ENCODE results near the gene KRT81. TPM values are rescaled to one million over a fixed set of nuclear protein-coding genes. Genes with fewer than 3 reads are reported as not detected.
"Not testable (repeated sequence)": the region's sequence is repeated elsewhere in the genome, so short reads cannot be mapped to it uniquely, and the experiment has no call there.

The KRT81 gene
- total RNA-seq, 2 experiments from 2014 or later = not detected

DNA sequence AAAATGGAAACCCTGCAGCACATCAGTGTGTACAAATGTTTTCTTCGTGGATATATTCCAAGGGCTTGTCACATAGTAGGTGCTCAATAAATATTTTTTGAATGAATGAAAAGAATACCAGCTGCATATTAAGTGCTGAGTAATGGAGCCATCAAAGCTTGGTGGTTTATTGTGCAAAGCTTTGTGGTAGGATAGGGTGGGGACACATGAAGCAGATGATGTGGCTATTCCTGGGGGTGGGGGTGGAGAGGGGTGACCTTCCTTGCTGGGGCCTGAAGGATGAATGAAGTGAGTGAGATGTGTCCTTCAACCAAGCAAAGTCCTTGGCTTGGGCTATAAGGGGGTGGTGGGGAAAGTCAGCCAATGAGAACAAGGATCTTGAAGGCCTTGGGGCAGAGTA is 4.3 kb upstream of the KRT81 start:
- no peak for ATAC-seq (ENCODE audit: poor library complexity)

GRCh38 chr12:52294803-52295202 is 3.5 kb upstream of the KRT81 start:
- Histone ChIP-seq H3K4me1 (ENCODE audit: insufficient read depth, low read length) (no peaks in the 10 kb centered on the region), H3K4me3 (ENCODE audit: low read length) (no peak overlapping the region), H3K27me3 (ENCODE audit: control insufficient read depth in 1 of 2, insufficient read depth in 2 of 2, low read length in 2 of 2) (peaks cover 0 to 14% of the 10 kb centered on the region in 2 experiments), H3K36me3 (ENCODE audit: insufficient read depth, low read length) (no peaks in the 10 kb centered on the region), H3K9me3 (ENCODE audit: control insufficient read depth in 1 of 2, insufficient read depth in 1 of 2, low read length in 2 of 2) (no peaks in the 10 kb centered on the region), H3K27ac (ENCODE audit: low read depth in 1 of 2, low read length in 2 of 2) (no peak overlapping the region)
- H3K27ac Mint-ChIP-seq = no peak overlapping the region
- ChIA-PET POLR2A (no interaction called here), CTCF (interaction anchor here (3.2 kb wide), 1 partner anchor 16 kb away, joined by 10 read pairs; no protein-coding TSS in a partner anchor)
- peaks cover 25% of the 10 kb centered on the region for H3K27me3 Mint-ChIP-seq
- intact Hi-C loops (cut with DNase I, micrococcal nuclease) = no loop called here
- no peak for TF ChIP-seq CTCF (IDR thresholded peaks at IDR 0.05)
- DNase-seq = no peak
- no peaks in the 10 kb centered on the region for H3K36me3 Mint-ChIP-seq (ENCODE audit: low read depth)
- H3K9me3 Mint-ChIP-seq = no peaks in the 10 kb centered on the region
- no peak overlapping the region for H3K4me3 Mint-ChIP-seq
- H3K4me1 Mint-ChIP-seq (ENCODE audit: low read depth) = no peaks in the 10 kb centered on the region
- no peak for ATAC-seq (ENCODE audit: poor library complexity)

More for the DNA sequence above, 4.3 kb upstream of the KRT81 start:
- Mint-ChIP-seq H3K27ac (no peak overlapping the region), H3K27me3 (peaks cover 25% of the 10 kb centered on the region), H3K36me3 (ENCODE audit: low read depth) (no peaks in the 10 kb centered on the region), H3K4me1 (ENCODE audit: low read depth) (no peaks in the 10 kb centered on the region), H3K4me3 (no peak overlapping the region), H3K9me3 (no peaks in the 10 kb centered on the region)
- intact Hi-C loops (cut with DNase I, micrococcal nuclease) = no loop called here
- DNase-seq = no peak
- Histone ChIP-seq H3K9me3 (ENCODE audit: control insufficient read depth in 1 of 2, insufficient read depth in 1 of 2, low read length in 2 of 2) (no peaks in the 10 kb centered on the region), H3K27me3 (ENCODE audit: control insufficient read depth in 1 of 2, insufficient read depth in 2 of 2, low read length in 2 of 2) (peaks cover 0 to 14% of the 10 kb centered on the region in 2 experiments), H3K4me1 (ENCODE audit: insufficient read depth, low read length) (no peaks in the 10 kb centered on the region), H3K36me3 (ENCODE audit: insufficient read depth, low read length) (no peaks in the 10 kb centered on the region), H3K27ac (ENCODE audit: low read depth in 1 of 2, low read length in 2 of 2) (no peak overlapping the region), H3K4me3 (ENCODE audit: low read length) (no peak overlapping the region)
- TF ChIP-seq CTCF (IDR thresholded peaks at IDR 0.05) = no peak
- ChIA-PET CTCF (no interaction called here), POLR2A (no interaction called here)

GRCh38 chr12:52293926-52294325 is 2.6 kb upstream of the KRT81 start:
- Mint-ChIP-seq H3K4me1 (ENCODE audit: low read depth) (no peaks in the 10 kb centered on the region), H3K4me3 (no peak overlapping the region), H3K36me3 (ENCODE audit: low read depth) (no peaks in the 10 kb centered on the region), H3K27me3 (peaks cover 25% of the 10 kb centered on the region), H3K9me3 (no peaks in the 10 kb centered on the region), H3K27ac (no peak overlapping the region)
- H3K27ac ChIP-seq (ENCODE audit: low read depth in 1 of 2, low read length in 2 of 2) = no peak overlapping the region
- peaks cover 0 to 14% of the 10 kb centered on the region in 2 experiments for H3K27me3 ChIP-seq (ENCODE audit: control insufficient read depth in 1 of 2, insufficient read depth in 2 of 2, low read length in 2 of 2)
- DNase-seq = no peak
- H3K9me3 ChIP-seq (ENCODE audit: control insufficient read depth in 1 of 2, insufficient read depth in 1 of 2, low read length in 2 of 2) = no peaks in the 10 kb centered on the region
- H3K4me1 ChIP-seq (ENCODE audit: insufficient read depth, low read length) = no peaks in the 10 kb centered on the region
- no peak for ATAC-seq (ENCODE audit: poor library complexity)
- ChIA-PET CTCF (interaction anchor here (3.2 kb wide), 1 partner anchor 15 kb away, joined by 10 read pairs; no protein-coding TSS in a partner anchor), POLR2A (no interaction called here)
- H3K4me3 ChIP-seq (ENCODE audit: low read length) = no peak overlapping the region
- no peak for TF ChIP-seq CTCF (IDR thresholded peaks at IDR 0.05)
- no peaks in the 10 kb centered on the region for H3K36me3 ChIP-seq (ENCODE audit: insufficient read depth, low read length)
- intact Hi-C loops (cut with DNase I, micrococcal nuclease) = no loop called here

DNA sequence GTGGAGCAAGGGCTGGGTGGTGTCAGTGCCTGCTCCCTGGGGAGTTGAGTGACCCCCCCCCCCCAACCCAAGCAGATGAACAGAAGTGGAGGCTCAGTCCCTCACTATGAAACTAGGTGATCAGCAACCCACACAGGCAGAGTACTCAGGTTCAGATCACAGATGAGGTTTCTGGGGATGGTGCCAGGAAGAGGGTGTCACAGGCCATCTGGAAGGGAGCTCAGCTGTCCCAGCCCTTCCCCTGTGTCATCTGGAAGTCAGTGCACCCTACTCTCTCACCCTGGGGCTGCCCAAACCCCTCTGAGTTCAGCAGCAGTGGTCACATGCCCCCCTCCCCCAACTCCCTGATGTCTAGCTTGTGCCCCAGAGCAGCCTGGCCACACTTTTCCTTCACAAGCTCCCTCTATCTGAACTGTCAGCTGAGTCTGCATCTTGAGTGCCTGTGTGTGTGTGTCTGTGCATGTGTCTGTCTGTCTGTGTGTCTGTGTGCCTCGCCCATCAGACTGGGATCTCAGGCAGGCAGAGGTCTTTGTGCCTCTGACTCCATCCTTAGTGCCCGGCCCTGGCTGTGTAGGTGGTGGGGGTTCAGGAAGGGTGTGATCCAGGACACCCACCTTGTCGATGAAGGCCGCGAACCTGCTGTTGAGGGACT is 725 bp downstream of the KRT81 start:
- H3K4me1 Mint-ChIP-seq (ENCODE audit: low read depth); H3K27me3 ChIP-seq (ENCODE audit: control insufficient read depth in 1 of 2, insufficient read depth in 2 of 2, low read length in 2 of 2); H3K9me3 Mint-ChIP-seq; H3K27ac Mint-ChIP-seq; H3K36me3 ChIP-seq (ENCODE audit: insufficient read depth, low read length); H3K9me3 ChIP-seq (ENCODE audit: control insufficient read depth in 1 of 2, insufficient read depth in 1 of 2, low read length in 2 of 2); H3K4me1 ChIP-seq (ENCODE audit: insufficient read depth, low read length); CTCF ChIA-PET; DNase-seq; H3K27ac ChIP-seq (ENCODE audit: low read depth in 1 of 2, low read length in 2 of 2); H3K4me3 Mint-ChIP-seq; H3K36me3 Mint-ChIP-seq (ENCODE audit: low read depth); intact Hi-C loops (cut with DNase I, micrococcal nuclease); H3K4me3 ChIP-seq (ENCODE audit: low read length); POLR2A ChIA-PET; ATAC-seq (ENCODE audit: poor library complexity): not testable (repeated sequence)
- peaks cover 20% of the 10 kb centered on the region for H3K27me3 Mint-ChIP-seq

DNA sequence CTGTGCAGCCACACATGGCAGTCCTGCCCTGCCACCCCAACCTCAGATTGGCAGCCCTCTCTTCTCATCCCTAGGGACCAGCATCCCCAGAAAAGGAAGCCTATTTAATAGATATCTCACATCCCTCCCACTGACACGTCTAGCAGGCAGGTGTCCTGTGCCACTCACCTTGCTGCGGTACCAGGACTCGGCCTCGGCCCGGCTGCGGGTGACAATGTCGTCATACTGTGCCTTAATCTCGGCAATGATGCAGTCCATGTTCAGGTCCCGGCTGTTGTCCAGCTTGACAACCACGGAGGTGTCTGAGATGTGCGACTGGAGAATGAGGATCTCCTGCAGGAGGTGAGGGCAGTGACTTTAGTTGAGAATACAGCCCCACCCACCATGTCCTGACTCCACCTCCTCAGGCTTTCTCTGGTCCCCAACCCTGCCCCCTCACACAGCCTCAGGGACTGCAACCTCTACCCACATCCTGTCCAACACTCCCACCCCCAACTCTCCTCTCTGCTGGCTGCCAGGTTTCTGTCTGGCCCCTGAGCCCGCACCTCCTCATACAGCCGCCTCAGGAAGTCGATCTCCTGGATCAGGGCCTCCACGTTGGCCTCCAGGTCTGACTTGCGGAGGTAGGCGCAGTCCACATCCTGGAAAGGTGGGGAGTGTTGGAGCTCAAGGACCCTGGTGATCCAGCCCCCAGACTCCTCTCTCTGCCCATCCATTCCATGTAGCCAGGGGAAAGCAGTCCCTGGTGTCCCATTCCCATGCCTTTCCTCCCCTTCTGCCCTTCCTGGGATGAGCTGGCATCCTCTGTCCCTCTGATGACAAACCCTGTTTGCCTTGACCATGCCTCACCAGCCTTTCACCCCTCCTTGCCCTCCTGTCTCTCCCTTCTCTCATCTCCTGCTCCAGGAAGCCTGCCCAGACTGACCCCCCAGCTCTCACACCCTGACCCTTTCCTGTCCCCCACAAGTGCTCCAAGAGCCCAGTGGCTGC is 3.2 kb downstream of the KRT81 start:
- H3K9me3 ChIP-seq (ENCODE audit: control insufficient read depth in 1 of 2, insufficient read depth in 1 of 2, low read length in 2 of 2); ATAC-seq (ENCODE audit: poor library complexity); H3K4me1 Mint-ChIP-seq (ENCODE audit: low read depth); H3K9me3 Mint-ChIP-seq; H3K36me3 ChIP-seq (ENCODE audit: insufficient read depth, low read length); H3K4me3 ChIP-seq (ENCODE audit: low read length); H3K27me3 ChIP-seq (ENCODE audit: control insufficient read depth in 1 of 2, insufficient read depth in 2 of 2, low read length in 2 of 2); H3K4me3 Mint-ChIP-seq; H3K4me1 ChIP-seq (ENCODE audit: insufficient read depth, low read length); intact Hi-C loops (cut with DNase I, micrococcal nuclease); H3K27ac Mint-ChIP-seq; H3K36me3 Mint-ChIP-seq (ENCODE audit: low read depth); CTCF ChIA-PET; POLR2A ChIA-PET; H3K27ac ChIP-seq (ENCODE audit: low read depth in 1 of 2, low read length in 2 of 2): not testable (repeated sequence)
- H3K27me3 Mint-ChIP-seq = peaks cover 12% of the 10 kb centered on the region
- peak in 2 of 14 experiments; percentile 5 to 22 for DNase-seq
